ENCODE results near the gene IRGM.
"Not testable (repeated sequence)": the region's sequence is repeated elsewhere in the genome, so short reads cannot be mapped to it uniquely, and the experiment has no call there.

IRGM gene, protein sequence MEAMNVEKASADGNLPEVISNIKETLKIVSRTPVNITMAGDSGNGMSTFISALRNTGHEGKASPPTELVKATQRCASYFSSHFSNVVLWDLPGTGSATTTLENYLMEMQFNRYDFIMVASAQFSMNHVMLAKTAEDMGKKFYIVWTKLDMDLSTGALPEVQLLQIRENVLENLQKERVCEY
- 0.88 to 3.2 (median 2.2) reads per million in 4 experiments for total RNA-seq

DNA sequence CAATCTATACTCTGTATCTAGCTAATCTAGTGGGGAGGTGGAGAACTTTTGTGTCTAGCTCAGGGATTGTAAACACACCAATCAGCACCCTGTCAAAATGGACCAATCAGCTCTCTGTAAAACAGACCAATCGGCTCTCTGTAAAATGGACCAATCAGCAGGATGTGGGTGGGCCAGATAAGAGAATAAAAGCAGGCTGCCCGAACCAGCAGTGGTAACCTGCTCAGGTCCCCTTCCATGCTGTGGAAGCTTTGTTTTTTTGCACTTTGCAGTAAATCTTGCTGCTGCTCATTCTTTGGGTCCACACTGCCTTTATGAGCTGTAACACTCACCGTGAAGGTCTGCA is at the start of gene IRGM:
IRGM (plus strand) TSS at position 214 of the 346 bp plus-strand sequence. CDS start 1,603 bp downstream, outside the sequence.
- DNase-seq: not testable (repeated sequence)

DNA sequence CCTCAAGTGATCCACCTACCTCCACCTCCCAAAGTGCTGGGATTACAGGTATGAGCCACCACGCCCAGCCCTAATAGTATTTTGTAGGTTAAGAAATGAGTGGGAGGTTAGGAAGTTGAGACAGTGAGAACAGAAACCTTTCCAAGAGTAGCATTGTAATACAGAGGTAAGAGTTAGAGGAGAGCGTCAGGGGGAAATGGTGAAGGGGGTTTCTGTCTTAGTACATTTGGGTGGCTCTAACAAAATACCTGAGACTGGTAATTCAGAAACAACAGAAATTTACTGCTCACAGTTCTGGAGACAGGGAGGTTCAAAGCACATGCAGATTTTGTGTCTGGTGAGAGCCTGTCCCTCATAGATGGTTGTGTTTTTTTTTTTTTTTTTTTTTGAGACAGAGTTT is 48.9 kb upstream of the IRGM start:
- DNase-seq: no peak

DNA sequence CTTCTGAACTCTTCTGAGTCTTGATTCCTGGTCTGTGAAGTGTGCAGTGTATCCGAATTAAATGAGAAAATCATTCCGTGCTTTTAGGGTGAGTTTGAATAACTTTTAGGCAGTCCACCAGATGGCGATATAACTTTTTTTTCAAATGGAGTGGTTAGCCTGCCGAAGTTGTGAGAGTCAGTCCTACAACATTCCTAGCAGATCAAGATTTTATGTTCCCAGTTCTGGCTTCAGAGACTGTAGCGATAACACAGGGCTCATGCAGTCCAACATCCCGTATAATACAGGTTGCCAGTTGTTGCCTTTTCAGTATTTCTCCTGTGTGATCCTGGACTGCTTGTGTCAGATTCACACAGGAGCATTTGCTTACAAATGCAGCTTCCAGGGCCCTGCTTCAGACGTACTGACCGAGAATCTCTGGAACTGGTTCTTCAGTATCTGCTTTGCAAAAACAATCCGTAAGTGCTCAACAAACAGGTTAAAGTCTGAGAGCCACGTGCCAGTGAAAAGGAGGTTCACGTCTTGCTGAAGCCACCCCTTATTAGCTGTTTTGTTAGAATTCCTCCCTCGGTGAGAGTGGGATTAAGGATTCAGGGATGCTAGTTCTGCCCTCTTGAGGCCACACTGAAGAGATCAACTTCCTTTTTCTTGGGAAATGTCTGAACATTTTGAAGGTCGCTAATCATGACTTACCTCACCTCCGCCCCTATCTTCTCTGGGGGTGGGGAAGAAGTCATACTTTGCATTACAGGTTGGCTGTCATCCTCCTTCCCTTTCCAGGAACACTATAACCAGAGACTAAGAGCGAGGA is 45.0 kb upstream of the IRGM start:
- no peak for DNase-seq

DNA sequence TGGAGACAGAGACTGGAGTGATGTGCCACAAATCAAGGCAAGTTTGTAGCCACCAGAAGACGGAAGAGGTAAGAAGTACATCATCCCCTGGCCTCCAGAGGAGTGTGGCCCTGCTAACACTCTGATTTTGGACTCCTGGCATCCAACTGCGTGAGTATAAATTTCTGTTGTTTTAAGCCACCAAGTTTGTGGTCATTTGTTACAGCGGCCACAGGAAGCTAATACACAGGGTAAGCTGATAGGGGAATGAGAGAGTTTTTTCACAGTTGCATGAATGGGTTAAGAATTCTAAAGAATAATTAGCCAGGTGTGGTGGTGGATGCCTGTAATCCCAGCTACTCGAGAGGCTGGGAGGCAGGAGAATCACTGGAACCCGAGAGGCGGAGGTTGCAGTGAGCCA is 41.9 kb upstream of the IRGM start:
- no peak for DNase-seq

DNA sequence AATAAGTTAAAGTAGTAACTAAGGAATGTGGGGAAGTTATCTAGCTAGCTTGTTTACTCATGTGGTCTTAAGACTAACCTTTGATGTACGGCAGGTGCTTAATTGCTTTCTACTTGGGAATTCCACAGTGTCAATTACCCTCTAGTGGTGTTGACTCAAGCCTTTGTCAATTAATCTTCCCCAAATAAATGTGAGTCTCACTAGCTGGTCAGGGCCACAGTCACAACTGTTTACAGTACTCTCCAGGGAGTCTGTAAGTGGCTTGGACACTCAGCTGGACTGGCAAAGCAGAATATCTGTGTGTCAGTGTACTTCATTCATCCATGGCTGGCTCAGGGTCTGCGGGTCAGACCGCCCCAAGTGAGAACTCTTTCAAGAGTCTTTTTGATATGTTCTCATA is 37.0 kb upstream of the IRGM start:
- DNase-seq: no peak

DNA sequence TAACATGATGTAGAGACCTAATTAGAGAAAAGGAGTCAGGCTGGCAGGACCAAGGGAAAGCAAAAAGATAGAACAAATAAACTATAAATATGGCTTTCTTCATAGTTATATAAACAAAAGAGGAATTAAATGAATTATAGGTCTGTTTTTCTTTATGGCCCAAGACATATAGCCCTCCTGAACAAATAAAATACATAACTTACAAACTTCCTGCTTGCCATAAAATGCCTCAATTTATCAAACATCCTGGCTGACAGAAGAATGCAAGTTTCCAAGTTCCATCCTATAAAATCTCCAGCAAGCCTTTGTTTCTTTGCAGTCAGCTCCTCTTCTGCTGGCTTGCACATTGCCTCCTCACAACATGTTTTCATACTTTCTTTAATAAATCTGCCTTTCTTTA is 31.3 kb upstream of the IRGM start:
- DNase-seq: no peak

DNA sequence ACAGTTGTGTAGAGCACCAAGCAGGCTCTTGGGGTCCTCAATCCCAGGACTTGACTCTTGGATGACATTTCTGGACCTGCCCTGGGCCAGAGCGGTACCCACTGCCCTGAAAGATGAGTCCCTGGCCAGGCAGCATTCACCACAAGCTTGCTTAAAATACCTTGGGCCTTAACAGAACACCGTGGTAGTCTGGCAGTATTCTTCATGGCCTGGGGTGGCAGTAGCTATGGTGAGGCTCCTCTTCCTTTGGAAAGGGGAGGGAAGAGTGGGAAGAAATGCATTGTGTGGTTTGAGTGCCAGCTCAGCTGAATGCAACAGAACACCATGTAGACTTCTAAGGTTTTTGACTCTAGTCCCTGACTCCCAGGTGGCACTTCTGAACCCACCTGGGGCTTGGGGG is 29.4 kb upstream of the IRGM start:
- no peak for DNase-seq

DNA sequence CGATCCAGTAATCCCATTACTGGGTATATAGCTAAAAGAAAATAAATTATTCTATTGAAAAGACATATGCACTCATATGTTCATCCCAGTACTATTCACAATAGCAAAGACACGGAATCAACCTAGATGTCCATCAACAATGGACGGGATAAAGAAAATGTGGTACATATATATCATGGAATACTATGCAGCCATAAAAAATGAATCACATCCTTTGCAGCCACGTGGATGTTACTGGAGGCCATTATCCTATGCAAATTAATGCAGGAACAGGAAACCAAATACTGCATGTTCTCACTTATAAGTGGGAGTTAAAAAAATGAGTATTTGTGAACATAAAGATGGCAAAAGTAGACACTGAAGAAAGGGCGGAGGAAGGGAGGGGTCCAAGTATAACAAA is 16.6 kb upstream of the IRGM start:
- DNase-seq: no peak

DNA sequence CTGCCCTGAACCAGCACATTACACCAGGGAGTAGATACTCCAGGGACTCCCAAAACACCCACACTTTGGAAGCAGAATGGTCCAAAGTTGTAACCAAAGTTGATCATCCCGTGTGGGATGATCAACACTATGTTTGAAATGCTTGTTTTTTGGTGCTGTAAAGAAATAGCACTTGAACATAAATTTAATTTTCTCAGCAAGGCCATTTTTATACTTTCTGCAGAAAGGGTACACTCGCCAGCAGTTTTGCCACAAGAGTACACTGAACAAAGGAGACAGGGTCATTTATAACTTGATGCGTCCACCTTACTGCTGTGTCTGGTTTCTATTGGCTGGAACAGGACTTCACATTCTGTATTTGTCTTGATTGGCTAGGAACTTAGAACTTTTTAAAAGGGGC is 14.5 kb upstream of the IRGM start:
- not testable (repeated sequence) for DNase-seq

DNA sequence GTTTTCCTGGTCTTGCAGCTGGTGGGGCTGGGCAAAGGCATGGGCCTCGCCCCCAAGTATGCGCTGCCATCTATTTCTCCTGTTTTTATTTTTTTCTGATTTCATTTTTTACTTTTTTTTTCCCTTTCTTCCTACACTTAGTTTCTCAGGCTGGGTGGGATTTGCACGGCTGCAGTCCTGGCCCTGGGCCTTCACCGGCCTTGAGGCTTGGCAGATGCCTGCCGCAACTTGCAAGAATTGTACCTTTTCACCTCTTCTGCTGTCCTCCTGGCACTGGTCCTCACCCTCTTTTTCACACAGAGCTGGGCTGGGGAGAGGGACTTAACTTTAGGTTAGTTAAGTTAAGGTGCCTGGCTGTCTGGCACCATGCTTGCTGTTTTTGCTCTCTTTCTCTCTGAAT is 10.3 kb upstream of the IRGM start:
- no peak for DNase-seq

DNA sequence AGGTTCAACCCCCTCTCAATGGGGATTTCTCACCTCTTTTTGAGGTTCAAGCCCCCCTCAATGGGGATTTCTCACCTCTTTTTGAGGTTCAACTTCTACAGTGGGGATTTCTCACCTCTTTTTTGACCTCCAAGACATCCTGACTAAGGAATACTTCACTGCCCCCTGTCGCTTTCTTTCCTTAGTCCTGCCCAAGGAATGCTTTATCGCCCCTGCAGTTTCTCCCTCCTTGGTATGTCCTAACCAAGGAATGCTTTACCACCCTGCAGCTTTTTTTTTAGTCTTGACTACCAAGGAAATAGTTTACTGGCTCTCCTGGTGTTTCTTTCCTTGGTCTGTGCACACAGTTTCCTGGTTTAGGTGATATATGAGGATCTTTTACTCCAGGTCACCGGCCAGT is 9.6 kb upstream of the IRGM start:
- DNase-seq: no peak

DNA sequence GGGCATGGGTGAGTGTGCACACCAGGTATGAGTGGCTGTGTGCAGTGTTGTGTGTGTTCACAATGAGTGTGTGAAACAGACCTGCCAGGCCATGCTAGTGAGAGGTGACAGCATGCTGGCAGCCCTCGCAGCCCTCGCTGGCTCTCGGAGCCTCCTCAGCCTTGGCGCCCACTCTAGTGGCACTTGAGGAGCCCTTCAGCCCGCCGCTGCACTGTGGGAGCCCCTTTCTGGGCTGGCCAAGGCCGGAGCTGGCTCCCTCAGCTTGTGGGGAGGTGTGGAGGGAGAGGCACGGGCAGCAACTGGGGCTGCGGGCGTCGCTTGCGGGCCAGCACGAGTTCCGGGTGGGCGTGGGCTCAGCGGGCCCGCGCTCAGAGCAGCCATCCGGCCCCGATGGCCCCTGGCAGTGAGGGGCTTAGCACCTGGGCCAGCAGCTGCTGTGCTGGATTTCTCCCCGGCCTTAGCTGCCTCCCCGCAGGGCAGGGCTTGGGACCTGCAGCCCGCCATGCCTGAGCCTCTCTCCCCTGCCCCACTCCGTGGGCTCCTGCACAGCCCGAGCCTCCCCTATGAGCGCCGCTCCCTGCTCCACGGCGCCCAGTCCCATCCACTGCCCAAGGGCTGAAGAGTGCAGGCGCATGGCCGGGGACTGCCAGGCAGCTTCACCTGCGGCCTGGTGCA is 999 bp upstream of the IRGM start:
- DNase-seq: not testable (repeated sequence)

DNA sequence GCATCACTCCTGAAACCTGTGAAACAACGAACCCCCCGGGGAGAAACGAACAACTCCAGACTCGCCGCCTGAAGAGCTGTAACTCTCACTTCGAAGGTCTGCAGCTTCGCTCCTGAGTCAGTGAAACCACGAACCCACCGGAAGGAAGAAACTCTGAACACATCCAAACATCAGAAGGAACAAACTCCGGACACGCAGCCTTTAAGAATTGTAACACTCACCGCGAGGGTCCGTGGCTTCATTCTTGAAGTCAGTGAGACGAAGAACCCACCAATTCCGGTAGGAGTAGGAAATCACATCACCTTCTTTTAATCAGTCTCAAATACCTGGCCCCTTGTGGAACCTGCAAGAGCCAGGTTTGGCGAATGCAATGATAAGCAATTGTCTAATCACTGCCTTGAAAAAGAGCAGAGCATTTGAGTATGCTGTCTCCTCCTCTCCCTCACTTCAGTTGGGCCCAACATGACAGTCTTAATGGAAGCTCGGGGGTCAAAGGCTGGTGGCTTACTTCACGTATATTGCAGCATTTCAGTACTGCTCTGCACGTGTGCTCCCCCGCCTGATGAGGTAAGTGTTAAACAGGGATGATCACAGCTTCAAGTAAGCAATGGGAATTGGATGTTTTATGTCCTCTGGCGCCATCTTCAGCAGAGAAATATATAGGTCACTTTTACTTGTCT is 473 bp downstream of the IRGM start:
- DNase-seq: peak; percentile 21

DNA sequence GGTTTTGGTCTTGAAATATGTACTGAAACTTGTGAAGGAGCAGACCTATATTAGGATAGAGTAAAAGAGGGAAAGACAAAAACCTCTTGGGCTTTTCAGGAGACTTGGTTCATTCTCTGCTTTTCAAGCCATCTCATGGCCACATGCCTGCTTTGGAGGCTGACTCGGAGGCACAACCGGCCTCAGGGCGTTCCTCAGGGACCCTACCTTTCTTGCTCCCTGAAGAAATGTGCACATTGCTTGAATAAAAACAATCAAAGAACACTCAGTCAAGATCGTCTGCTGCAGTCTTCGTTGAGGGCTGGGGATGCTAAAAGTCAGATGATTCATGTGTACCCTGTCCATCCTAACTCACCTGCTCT is 994 bp downstream of the IRGM start:
- DNase-seq: no peak

DNA sequence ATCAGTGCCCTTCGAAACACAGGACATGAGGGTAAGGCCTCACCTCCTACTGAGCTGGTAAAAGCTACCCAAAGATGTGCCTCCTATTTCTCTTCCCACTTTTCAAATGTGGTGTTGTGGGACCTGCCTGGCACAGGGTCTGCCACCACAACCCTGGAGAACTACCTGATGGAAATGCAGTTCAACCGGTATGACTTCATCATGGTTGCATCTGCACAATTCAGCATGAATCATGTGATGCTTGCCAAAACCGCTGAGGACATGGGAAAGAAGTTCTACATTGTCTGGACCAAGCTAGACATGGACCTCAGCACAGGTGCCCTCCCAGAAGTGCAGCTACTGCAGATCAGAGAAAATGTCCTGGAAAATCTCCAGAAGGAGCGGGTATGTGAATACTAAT is 1.9 kb downstream of the IRGM start:
- DNase-seq: no peak

DNA sequence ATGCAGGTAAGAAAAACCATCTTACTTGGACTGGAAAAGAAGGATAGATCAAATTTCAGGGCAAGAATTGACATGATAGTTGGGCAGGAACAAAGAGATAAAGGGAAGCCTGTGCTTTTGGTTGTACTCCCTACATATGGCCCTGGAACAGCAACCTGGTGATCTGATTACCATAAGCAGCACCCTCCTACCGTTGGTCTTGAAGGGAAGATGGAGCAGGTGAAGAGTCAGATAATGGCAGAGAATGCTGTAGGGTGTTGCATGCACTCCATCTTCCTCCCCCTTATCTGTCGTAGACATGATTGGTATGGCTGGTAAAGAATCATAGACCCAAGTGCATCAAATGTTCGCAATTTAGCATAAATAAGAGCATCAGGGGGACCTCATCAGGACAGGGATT is 4.7 kb downstream of the IRGM start:
- no peak for DNase-seq

DNA sequence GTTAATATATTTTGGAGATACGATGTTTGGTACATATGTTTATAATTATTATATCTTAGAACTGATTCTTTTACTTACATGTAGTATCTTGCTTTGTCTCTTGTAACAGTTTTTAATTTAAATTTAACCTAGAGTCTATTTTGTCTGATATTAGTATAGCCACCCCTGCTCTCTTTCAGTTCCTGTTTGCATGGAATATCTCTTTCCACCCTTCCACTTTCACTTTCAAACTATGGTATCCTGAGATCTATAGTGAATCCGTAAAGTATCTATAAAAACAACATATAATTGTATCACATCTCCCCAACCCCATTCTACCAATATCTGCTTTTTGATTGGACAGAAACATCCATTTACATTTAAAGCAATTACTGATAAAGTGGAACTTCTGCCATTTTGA is 7.2 kb downstream of the IRGM start:
- DNase-seq: no peak

DNA sequence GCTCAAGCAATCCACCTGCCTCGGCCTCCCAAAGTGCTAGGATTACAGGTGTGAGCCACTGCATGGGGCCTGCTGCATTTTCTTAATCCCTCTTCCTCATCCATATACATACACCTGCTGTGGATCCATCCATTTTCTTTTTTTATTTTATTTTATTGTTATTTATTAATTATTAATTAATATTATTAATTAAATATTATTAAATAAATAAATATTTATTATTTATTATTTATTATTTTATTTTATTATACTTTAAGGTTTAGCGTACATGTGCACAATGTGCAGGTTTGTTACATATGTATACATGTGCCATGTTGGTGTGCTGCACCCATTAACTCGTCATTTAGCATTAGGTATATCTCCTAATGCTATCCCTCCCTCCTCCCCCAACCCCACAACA is 10.4 kb downstream of the IRGM start:
- DNase-seq: not testable (repeated sequence)

DNA sequence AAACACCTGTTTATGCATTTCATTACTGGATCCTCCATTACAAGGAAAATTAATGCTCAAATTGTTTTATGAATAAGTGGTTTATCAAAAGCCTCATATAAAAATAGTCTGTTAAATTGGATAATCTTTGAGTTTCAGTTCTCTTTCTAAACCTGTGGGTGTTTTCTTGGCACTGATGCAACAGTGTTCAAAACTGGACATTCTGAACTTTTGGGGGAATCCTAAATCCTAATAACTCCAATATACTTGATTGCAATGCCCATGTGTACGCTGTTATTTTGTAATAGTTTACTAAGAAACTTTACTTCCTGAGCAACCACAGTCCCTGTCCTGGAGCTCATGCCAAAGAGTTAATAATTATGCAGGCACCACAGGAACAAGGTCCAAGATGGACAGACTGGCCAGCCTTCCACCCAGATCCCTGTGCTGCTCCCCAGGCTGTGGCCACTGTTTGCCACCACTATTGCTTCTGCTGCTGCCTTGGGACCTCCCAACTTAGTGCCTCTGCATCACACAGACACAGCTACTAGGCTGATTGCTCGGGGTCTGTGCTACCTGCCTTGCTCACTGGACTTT is 14.0 kb downstream of the IRGM start:
- DNase-seq: no peak

DNA sequence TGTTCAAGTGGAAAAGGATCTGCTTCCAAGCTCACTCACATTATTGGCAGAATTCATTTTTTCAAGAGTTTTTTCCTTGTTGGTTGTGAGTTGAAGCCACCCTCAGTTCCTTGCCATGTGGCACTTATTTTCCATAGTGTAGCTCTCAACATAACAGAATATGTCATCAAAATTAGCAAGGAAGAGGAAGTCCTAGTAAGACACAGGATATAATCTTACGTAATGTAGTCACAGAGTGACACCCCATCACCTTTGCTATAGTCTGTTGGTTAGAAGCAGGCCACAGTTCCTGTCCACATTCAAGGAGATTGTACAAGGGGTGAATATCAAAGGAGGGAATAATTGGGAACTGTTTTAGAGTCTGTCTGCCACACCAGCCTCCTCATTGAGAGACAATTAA is 15.7 kb downstream of the IRGM start:
- DNase-seq: no peak

DNA sequence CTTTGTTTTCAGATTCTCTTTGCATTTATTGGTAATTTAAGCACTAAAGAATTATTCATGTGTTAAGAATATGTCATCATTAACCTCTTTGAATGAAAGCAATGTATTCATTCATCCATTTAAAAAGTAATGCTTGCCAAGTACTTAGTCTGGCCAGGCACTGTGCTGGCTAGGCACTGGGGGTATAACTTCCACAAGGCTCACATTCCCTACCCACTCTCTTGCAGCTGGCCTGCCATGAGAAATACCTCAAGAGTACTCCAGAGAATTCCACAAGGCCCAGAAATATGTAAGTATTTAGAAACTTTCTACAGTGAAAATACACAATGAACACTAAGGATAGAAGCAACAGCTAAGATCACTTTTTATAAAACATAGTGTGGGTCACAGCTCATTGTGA is 33.0 kb downstream of the IRGM start:
- no peak for DNase-seq

DNA sequence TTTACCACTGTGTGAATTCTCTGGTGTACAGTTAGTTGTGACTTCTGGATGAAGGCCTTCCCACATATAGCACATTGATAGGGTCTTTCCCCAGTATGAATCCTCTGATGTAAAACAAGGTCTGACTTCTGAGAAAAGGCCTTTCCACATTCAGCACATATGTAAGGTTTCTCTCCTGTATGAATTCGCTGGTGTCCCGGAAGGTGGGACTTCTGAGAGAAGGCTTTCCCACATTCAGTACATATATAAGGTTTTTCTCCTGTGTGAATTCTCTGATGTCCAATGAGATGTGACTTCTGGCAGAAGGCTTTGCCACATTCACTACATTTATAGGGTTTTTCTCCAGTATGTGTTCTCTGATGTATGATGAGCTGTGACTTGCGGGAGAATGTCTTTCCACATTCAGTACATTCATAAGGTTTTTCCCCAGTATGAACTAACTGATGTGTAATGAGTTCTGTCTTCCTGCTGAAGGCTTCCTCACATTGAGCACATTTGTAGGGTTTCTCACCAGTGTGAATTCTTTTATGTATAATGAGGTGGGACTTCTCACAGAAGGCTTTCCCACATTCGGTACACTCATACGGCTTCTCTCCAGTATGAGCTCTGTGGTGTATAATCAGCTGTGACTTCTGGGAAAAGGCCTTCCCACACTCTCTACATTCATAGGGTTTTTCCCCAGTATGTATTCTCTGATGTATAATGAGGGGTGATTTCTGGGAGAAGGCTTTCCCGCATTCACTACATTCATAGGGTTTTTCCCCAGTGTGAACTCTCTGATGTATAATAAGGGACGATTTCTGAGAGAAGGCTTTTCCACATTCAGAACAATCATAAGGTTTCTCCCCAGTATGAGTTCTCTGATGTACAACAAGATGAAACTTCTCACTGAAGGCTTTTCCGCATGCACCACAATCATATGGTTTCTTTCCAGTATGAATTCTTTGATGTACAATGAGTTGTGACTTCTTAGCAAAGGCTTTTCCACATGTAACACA is 49.4 kb downstream of the IRGM start:
- no peak for DNase-seq

All from effector CD8-positive, alpha-beta T cell (primary cell).